K562 (cell line): ENCODE measurements around the gene PIGX. TPM values are rescaled to one million over a fixed set of nuclear protein-coding genes. Genes with fewer than 3 reads are reported as not detected.

ENCODE experiments used
- CBX1 ChIP-seq: sonication (generic); IDR thresholded peaks from 2 replicates; pipeline ENCODE4 v1.6.1; 2016; ENCODE audit warnings: antibody characterized with exemption, low read depth, mild to moderate bottlenecking
- CC2D1A ChIP-seq: fragments of 450-650 bp; IDR thresholded peaks from 2 replicates; pipeline ENCODE4 v1.6.1; 2017; ENCODE audit warnings: mild to moderate bottlenecking
- DNMT1 ChIP-seq: fragments of 450-650 bp; IDR thresholded peaks from 2 replicates; pipeline ENCODE4 v1.6.1; 2016; ENCODE audit warnings: antibody characterized with exemption, mild to moderate bottlenecking
- ELF1 ChIP-seq: fragments of 200-800 bp; sonication (Bioruptor generic); IDR thresholded peaks from 2 replicates; pipeline ENCODE4 v1.6.1; 2016; ENCODE audit warnings: missing genetic modification characterization, missing compliant biosample characterization
- FUS ChIP-seq: fragments of 200-400 bp; formaldehyde crosslinking; optimal IDR thresholded peaks from 2 replicates; pipeline ENCODE3; 2017; ENCODE audit warnings: low read depth, low read length
- GABPB1 ChIP-seq: sonication (generic); formaldehyde crosslinking; IDR thresholded peaks from 2 replicates; pipeline ENCODE4 v1.8.0; 2022; ENCODE audit warnings: mild to moderate bottlenecking, missing genetic modification reagents
- GTF2A2 ChIP-seq: IDR thresholded peaks from 2 replicates; pipeline ENCODE4 v1.6.1; 2016; ENCODE audit warnings: mild to moderate bottlenecking, missing genetic modification characterization, missing compliant biosample characterization
- HNRNPL ChIP-seq: fragments of 200-400 bp; formaldehyde crosslinking; IDR thresholded peaks from 2 replicates; pipeline ENCODE4 v1.6.1; 2017; ENCODE audit warnings: low read depth, mild to moderate bottlenecking, low read length
- KAT8 ChIP-seq: fragments of 450-650 bp; IDR thresholded peaks from 2 replicates; pipeline ENCODE4 v1.6.1; 2016; ENCODE audit warnings: low read depth, mild to moderate bottlenecking
- LARP7 ChIP-seq: fragments of 450-650 bp; IDR thresholded peaks from 2 replicates; pipeline ENCODE4 v1.6.1; 2016
- MED1 ChIP-seq: sonication (generic); formaldehyde crosslinking; IDR thresholded peaks from 2 replicates; pipeline ENCODE4 v1.8.1; 2023; ENCODE audit warnings: missing genetic modification reagents, borderline replicate concordance
- NFATC3 ChIP-seq: fragments of 450-650 bp; IDR thresholded peaks from 2 replicates; pipeline ENCODE4 v1.6.1; 2017; ENCODE audit warnings: mild to moderate bottlenecking
- POLR2A ChIP-seq: fragments of 450-650 bp; conservative IDR thresholded peaks from 2 replicates; pipeline ENCODE4 v1.6.1; 2016
- PPARD ChIP-seq: fragments of 250-450 bp; sonication (Bioruptor Pico); IDR thresholded peaks from 2 replicates; pipeline ENCODE4 v1.8.0; 2022; ENCODE audit warnings: inconsistent platforms, mild to moderate bottlenecking, moderate library complexity
- RBBP5 ChIP-seq: fragments of 200-600 bp; sonication (generic); IDR thresholded peaks from 2 replicates; pipeline ENCODE4 v1.6.1; 2012; ENCODE audit warnings: borderline replicate concordance, mild to moderate bottlenecking, low read length, control low read depth, inconsistent platforms; ENCODE audit not compliant: insufficient read depth, poor library complexity, severe bottlenecking
- SNIP1 ChIP-seq: fragments of 450-650 bp; IDR thresholded peaks from 2 replicates; pipeline ENCODE4 v1.7.1; 2017; ENCODE audit warnings: low read depth, mild to moderate bottlenecking
- TBL1XR1 ChIP-seq, 2 experiments: IDR thresholded peaks; 2 replicates each; pipeline ENCODE4 v1.6.1; 2012; ENCODE audit warnings: improper control_type of control experiment in 2 of 2, low read length in 2 of 2, mild to moderate bottlenecking in 1 of 2
- TRIM28 ChIP-seq: fragments of 450-650 bp; IDR thresholded peaks from 2 replicates; pipeline ENCODE4 v1.6.1; 2017
- ZC3H8 ChIP-seq: fragments of 450-650 bp; IDR thresholded peaks from 2 replicates; pipeline ENCODE4 v1.6.1; 2017
- ZNF134 ChIP-seq: fragments of 250-450 bp; sonication (Bioruptor Pico); conservative IDR thresholded peaks from 2 replicates; pipeline ENCODE4 v1.4.0; 2020
- ZNF224 ChIP-seq: sonication (generic); formaldehyde crosslinking; IDR thresholded peaks from 2 replicates; pipeline ENCODE4 v1.8.0; 2022; ENCODE audit warnings: mild to moderate bottlenecking, missing genetic modification reagents
- ZNF507 ChIP-seq: conservative IDR thresholded peaks from 2 replicates; pipeline ENCODE4 v1.6.1; 2017; ENCODE audit warnings: missing genetic modification characterization, missing compliant biosample characterization
- polyA plus RNA-seq, 8 experiments: library from polyadenylated mRNA; depleted of rRNA in 4 of 8; stranded (reverse) in 5 of 8; unstranded in 3 of 8; fragments of >200 nt; fragmentation: Nextera tagmentation in 2 of 8; fragmentation: Illumina TruSeq in 1 of 8; extraction: Ambion mirVana in 2 of 8; extraction: Trizol in 1 of 8; gene quantifications; 2 replicates each; pipeline versions ENCODE4 v1.2.1 to v1.2.3, GENCODE V29; 2011 to 2014; ENCODE audit warnings: inconsistent platforms in 1 of 8, missing spikeins in 1 of 8
- total RNA-seq, 7 experiments: library from RNA; depleted of rRNA in 6 of 7; stranded (reverse); fragments of >200 nt in 6 of 7; fragmentation: Illumina TruSeq in 2 of 7; extraction: Trizol in 2 of 7; gene quantifications; 2 replicates each; pipeline versions ENCODE4 v1.2.1 to v1.2.3, GENCODE V29; 2011 to 2021; ENCODE audit warnings: low replicate concordance in 1 of 7
- TF ChIP-seq, protein P1 (sequence below): sonication (generic); formaldehyde crosslinking; IDR thresholded peaks from 2 replicates; pipeline ENCODE4 v1.8.0; 2022; ENCODE audit warnings: mild to moderate bottlenecking, missing genetic modification reagents
- TF ChIP-seq, protein P2 (sequence below), 2 experiments: fragments of 450-650 bp; conservative IDR thresholded peaks; 2 replicates each; pipeline ENCODE4 v1.6.1; 2017; ENCODE audit warnings: mild to moderate bottlenecking in 2 of 2, moderate library complexity in 2 of 2
- TF ChIP-seq, protein P3 (sequence below): fragments of 250-450 bp; sonication (Bioruptor Pico); IDR thresholded peaks from 2 replicates; pipeline ENCODE4 v1.5.0; 2022; ENCODE audit warnings: mild to moderate bottlenecking
- TF ChIP-seq, protein P4 (sequence below): fragments of 250-450 bp; sonication (Bioruptor Pico); IDR thresholded peaks from 2 replicates; pipeline ENCODE4 v1.8.0; 2021; ENCODE audit warnings: moderate library complexity, mild to moderate bottlenecking, inconsistent platforms

Gene PIGX
- total and polyA plus RNA-seq, 9 of the 15 experiments (the other 6 are each of a cell fraction or from before 2014, with no cell fraction given): 3.7 to 36.3 (median 26.9) TPM

DNA sequence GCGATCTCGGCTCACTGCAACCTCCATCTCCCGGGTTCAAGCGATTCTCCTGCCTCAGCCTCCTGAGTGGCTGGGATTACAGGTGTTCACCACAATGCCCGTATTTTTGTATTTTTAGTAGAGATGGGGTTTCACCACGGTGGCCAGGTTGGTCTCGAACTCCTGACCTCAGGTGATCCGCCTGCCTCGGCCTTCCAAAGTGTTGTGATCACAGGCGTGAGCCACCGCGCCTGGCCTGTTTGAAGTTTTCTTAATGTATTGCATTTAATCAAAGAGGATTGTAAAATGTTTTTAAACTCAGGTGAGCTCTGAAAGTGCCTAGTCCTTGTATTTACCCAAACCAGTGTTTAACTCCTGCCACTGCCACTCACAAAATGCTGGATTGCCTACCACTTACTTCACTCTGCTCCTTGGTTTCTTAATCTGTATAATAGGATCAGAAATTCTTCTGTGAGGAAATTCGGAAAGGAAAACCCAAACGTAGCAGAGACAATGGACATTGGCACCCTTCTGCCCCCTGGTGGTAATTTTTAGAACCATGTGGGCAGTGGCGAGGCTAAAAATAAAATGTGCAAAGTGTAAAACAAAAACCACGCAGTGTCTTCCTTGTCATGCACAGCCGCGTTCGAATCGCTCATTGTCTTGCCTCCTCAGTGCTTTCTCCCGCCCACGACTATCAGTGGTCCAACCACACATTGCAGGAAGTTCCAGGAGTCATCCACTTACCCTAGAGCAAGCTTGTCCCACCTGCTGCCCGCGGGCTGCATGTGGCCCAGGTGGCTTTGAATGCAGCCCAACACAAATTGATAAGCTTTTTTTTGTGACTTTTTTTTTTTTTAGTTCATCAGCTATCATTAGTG lies 27.4 kb upstream of the PIGX start (continued):
- no peak for TF ChIP-seq SNIP1
- TF ChIP-seq LARP7: no peak
- TF ChIP-seq, protein P1, sequence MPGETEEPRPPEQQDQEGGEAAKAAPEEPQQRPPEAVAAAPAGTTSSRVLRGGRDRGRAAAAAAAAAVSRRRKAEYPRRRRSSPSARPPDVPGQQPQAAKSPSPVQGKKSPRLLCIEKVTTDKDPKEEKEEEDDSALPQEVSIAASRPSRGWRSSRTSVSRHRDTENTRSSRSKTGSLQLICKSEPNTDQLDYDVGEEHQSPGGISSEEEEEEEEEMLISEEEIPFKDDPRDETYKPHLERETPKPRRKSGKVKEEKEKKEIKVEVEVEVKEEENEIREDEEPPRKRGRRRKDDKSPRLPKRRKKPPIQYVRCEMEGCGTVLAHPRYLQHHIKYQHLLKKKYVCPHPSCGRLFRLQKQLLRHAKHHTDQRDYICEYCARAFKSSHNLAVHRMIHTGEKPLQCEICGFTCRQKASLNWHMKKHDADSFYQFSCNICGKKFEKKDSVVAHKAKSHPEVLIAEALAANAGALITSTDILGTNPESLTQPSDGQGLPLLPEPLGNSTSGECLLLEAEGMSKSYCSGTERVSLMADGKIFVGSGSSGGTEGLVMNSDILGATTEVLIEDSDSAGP: no peak
- TF ChIP-seq ELF1 (tag): 0 out of 2 replicates have a peak, but pooled peaks have one; percentile 24
- no peak for TF ChIP-seq FUS
- TF ChIP-seq, protein P2, sequence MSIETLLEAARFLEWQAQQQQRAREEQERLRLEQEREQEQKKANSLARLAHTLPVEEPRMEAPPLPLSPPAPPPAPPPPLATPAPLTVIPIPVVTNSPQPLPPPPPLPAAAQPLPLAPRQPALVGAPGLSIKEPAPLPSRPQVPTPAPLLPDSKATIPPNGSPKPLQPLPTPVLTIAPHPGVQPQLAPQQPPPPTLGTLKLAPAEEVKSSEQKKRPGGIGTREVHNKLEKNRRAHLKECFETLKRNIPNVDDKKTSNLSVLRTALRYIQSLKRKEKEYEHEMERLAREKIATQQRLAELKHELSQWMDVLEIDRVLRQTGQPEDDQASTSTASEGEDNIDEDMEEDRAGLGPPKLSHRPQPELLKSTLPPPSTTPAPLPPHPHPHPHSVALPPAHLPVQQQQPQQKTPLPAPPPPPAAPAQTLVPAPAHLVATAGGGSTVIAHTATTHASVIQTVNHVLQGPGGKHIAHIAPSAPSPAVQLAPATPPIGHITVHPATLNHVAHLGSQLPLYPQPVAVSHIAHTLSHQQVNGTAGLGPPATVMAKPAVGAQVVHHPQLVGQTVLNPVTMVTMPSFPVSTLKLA (conservative IDR thresholded peaks at IDR 0.05): 0 out of 4 replicates have a peak, but pooled peaks of 1 of the 2 experiments have one; percentile 35
- no peak for TF ChIP-seq MED1 (CRISPR knock-in tag)
- no peak for TF ChIP-seq POLR2A
- no peak for TF ChIP-seq ZNF224 (CRISPR knock-in tag)
- TF ChIP-seq CC2D1A: peak; percentile 47; the same call in 1 of the 2 replicates
- TF ChIP-seq ZNF507 (tag): no peak
- no peak for TF ChIP-seq PPARD (CRISPR knock-in tag)
- TF ChIP-seq, protein P3, sequence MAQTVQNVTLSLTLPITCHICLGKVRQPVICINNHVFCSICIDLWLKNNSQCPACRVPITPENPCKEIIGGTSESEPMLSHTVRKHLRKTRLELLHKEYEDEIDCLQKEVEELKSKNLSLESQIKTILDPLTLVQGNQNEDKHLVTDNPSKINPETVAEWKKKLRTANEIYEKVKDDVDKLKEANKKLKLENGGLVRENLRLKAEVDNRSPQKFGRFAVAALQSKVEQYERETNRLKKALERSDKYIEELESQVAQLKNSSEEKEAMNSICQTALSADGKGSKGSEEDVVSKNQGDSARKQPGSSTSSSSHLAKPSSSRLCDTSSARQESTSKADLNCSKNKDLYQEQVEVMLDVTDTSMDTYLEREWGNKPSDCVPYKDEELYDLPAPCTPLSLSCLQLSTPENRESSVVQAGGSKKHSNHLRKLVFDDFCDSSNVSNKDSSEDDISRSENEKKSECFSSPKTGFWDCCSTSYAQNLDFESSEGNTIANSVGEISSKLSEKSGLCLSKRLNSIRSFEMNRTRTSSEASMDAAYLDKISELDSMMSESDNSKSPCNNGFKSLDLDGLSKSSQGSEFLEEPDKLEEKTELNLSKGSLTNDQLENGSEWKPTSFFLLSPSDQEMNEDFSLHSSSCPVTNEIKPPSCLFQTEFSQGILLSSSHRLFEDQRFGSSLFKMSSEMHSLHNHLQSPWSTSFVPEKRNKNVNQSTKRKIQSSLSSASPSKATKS (CRISPR knock-in tag): no peak
- no peak for TF ChIP-seq DNMT1
- no peak for TF ChIP-seq ZNF134 (CRISPR knock-in tag)
- no peak for TF ChIP-seq CBX1
- no peak for TF ChIP-seq GTF2A2 (tag)
- TF ChIP-seq, protein P4, sequence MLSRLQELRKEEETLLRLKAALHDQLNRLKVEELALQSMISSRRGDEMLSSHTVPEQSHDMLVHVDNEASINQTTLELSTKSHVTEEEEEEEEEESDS (CRISPR knock-in tag): no peak
- no peak for TF ChIP-seq NFATC3
- no peak for TF ChIP-seq TRIM28
- no peak for TF ChIP-seq ZC3H8
- no peak for TF ChIP-seq HNRNPL
- no peak for TF ChIP-seq RBBP5
- TF ChIP-seq TBL1XR1 (IDR thresholded peaks at IDR 0.05; ENCODE audit: low read length in 2 of 2): 0 out of 4 replicates have a peak, but pooled peaks of 1 of the 2 experiments have one; percentile 19
- TF ChIP-seq KAT8: no peak
- TF ChIP-seq GABPB1 (CRISPR knock-in tag): 0 out of 2 replicates have a peak, but pooled peaks have one; percentile 41
